Daoy (cell line): ENCODE results near the gene MRPL52. TPM values are rescaled to one million over a fixed set of nuclear protein-coding genes. Genes with fewer than 3 reads are reported as not detected.
A peak's percentile ranks its signal among the peaks of the same experiment; 100 is the strongest.

ENCODE experiments used
- DNase-seq: peaks from one replicate; pipeline ENCODE4 v3.0.0-alpha.2; 2015; ENCODE audit warnings: low read depth
- total RNA-seq: library from RNA; depleted of rRNA; stranded (reverse); fragments of >200 nt; shearing (Covaris generic); gene quantifications from 2 replicates; pipeline ENCODE4 v1.2.3, GENCODE V29; 2014; rRNA removed

The MRPL52 gene
- total RNA-seq, 1 experiment from 2014 or later, result 174 TPM

DNA sequence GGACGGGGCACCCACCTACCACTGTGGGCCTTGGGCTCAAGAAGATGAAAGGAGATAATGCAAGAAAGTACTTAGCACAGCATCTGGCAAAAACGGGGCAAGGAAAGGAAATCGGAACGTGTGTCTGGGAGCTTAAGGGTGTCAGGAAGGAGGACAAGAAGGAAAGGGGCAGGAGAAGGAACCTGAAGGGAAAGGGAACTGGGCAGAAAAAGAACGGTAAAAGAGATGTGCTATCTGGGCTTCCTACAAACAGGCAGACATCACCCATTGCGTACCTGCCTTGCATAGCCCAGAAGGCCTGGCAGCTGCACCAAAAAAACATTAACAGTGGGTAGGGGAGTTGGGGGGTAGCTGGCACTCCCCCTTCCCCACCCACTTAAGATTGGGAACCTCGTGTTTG, 52.4 kb downstream of the MRPL52 start:
- DNase-seq, result no peak

GRCh38 chr14:22882529-22883172, 53.0 kb downstream of the MRPL52 start:
- DNase-seq, result peak; percentile 32

DNA sequence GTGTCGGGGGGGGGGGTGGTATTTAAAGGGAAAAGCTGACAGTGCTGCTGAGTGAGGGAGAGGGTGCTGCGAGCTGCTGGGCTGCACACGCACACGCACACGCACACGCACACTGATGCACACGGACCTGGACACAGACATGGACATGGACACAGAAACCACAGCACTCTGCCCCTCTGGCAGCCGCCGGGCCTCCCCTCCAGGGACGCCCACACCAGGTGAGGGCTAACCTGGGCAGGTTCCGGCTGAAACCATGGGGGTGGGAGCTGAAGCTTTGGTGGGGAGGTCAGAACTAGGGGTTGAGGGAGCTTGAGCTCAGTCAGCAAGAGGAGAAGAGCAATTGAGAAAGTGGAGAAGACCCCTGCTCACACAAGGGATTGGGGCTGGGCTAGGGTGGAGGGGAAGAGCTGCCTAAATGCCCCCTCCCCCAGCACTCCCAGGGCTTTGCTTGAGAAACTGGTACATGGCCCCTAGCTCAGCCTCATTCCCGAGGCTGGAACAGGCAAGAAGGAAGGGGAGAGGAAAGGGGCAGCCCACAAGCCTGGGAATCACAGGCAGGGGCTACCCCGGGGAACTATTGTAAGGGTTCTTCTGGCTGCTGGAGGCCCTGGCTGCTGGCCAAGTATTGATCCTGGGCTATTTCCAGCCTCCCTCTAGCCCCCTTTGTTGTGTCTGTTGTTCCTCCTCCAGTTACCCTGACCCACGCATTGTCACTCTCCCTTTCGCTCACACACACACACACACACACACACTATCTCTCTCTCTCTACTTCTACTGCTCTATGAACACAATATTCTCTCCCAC, 53.7 kb downstream of the MRPL52 start, which contains the start of gene REM2:
REM2 (plus strand) TSS at position 50 of the 804 bp plus-strand sequence; CDS start at position 116, 66 bp downstream.
- no peak for DNase-seq

GRCh38 chr14:22884076-22884737, 54.5 kb downstream of the MRPL52 start:
- no peak for DNase-seq

Other genes with a start within 250 kb of the MRPL52 start
- 353 and 470 TPM in 2 replicates for gene DAD1, start 240.7 kb upstream of the MRPL52 start, total RNA-seq
- 11.7 and 12.8 TPM in 2 replicates for gene ABHD4, start 231.6 kb upstream of the MRPL52 start, total RNA-seq
- not detected in 2 replicates for gene OR6J1, start 185.5 kb upstream of the MRPL52 start, total RNA-seq
- gene OXA1L, start 63.2 kb upstream of the MRPL52 start, total RNA-seq, result 89.7 and 96.9 TPM in 2 replicates
- 0.51 and 1.8 TPM in 2 replicates for gene SLC7A7, start 14.5 kb upstream of the MRPL52 start, total RNA-seq
- 158 and 176 TPM in 2 replicates for gene MMP14, start 6.7 kb downstream of the MRPL52 start, total RNA-seq
- 17.3 and 21.1 TPM in 2 replicates for gene LRP10, start 41.9 kb downstream of the MRPL52 start, total RNA-seq
- 0.74 TPM in 1 of 2 replicates, not detected in the other for gene REM2, start 53.3 kb downstream of the MRPL52 start, total RNA-seq
- 105 and 120 TPM in 2 replicates for gene RBM23, start 89.3 kb downstream of the MRPL52 start, total RNA-seq
- 150 and 184 TPM in 2 replicates for gene PRMT5, start 99.5 kb downstream of the MRPL52 start, total RNA-seq
- 31.0 and 42.7 TPM in 2 replicates for gene HAUS4, start 127.2 kb downstream of the MRPL52 start, total RNA-seq
- gene AJUBA, start 152.7 kb downstream of the MRPL52 start, total RNA-seq, result 70.2 and 94.8 TPM in 2 replicates
- 4.6 and 7.8 TPM in 2 replicates for gene C14orf93, start 180.3 kb downstream of the MRPL52 start, total RNA-seq
- gene PSMB5, start 205.0 kb downstream of the MRPL52 start, total RNA-seq, result 476 and 523 TPM in 2 replicates
- not detected in 2 replicates for gene PSMB11, start 212.3 kb downstream of the MRPL52 start, total RNA-seq
- gene CDH24, start 227.6 kb downstream of the MRPL52 start, total RNA-seq, result 4.2 and 5.5 TPM in 2 replicates